ENCODE results near the gene SSTR3. TPM values are rescaled to one million over a fixed set of nuclear protein-coding genes. Genes with fewer than 3 reads are reported as not detected.

The SSTR3 gene
- total and polyA plus RNA-seq, 4 experiments from 2014 or later: 0.50 to 9.3 (median 4.8) TPM

DNA sequence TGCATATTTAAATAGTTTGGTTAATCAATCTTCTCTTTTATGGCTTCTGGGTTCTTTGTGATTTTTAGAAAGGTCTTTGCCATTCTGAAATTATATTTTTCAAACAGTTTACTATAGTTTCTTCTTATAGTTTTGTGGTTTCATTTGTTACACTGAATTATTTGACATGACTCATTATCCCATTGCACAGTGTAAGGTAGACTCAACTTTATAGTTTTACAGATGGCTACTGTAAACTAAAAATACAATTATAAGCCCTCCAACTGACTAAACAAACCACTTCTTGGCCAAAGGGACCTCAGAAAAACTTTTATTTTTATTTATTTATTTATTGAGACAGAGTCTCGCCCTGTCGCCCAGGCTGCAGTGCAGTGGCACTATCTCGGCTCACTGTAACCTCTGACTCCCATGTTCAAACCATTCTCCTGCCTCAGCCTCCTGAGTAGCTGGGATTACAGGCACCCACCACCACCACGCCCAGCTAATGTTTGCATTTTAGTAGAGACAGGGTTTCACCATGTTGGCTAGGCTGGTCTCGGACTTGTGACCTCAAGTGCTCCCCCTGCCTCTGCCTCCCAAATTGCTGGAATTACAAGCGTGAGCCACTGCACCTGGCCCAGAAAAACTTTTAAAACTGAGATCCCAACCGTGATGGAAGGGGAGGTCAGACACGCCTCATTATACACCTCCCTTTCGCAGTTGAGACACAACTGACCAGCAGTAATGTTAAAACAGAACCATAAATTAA, 45.9 kb upstream of the SSTR3 start:
- DNase-seq: no peak
- intact Hi-C loops (cut with micrococcal nuclease): no loop called here
- no peaks in the 10 kb centered on the region for H3K36me3 ChIP-seq (ENCODE audit: insufficient read depth, low read length)
- peaks cover 11 to 18% (median 14%) of the 10 kb centered on the region in 4 donors for H3K4me1 Mint-ChIP-seq
- no peak overlapping the region for H3K4me3 Mint-ChIP-seq
- H3K27ac Mint-ChIP-seq: no peak overlapping the region
- H3K4me3 ChIP-seq (ENCODE audit: low read length in 2 of 2): no peak overlapping the region
- H3K9me3 ChIP-seq (ENCODE audit: control insufficient read depth in 1 of 2, low read length in 2 of 2): no peaks in the 10 kb centered on the region
- POLR2A ChIA-PET (ENCODE audit: partially characterized antibody): interaction anchor here (3.5 to 5.1 kb wide), 2 partner anchors 17 to 29 kb away, joined by 24 to 145 read pairs; partner anchors contain the start of gene RAC2
- no peaks in the 10 kb centered on the region for H3K36me3 Mint-ChIP-seq
- no peak overlapping the region for H3K27ac ChIP-seq (ENCODE audit: low read depth, low read length)
- H3K9me3 Mint-ChIP-seq: peaks cover 0 to under 1% (median 0%) of the 10 kb centered on the region in 8 donors
- H3K4me1 ChIP-seq (ENCODE audit: insufficient read depth, low read length): peaks cover 19% of the 10 kb centered on the region
- no peaks in the 10 kb centered on the region for H3K27me3 ChIP-seq (ENCODE audit: insufficient read depth, low read length)
- H3K27me3 Mint-ChIP-seq: peaks cover 0 to 1% of the 10 kb centered on the region in 2 donors
- CTCF ChIA-PET (ENCODE audit: partially characterized antibody): interaction anchor here (0.6 to 10.9 kb wide), 10 partner anchors 12 to 172 kb away, joined by 3 to 491 read pairs (median 22); partner anchors contain the start of gene RAC2

DNA sequence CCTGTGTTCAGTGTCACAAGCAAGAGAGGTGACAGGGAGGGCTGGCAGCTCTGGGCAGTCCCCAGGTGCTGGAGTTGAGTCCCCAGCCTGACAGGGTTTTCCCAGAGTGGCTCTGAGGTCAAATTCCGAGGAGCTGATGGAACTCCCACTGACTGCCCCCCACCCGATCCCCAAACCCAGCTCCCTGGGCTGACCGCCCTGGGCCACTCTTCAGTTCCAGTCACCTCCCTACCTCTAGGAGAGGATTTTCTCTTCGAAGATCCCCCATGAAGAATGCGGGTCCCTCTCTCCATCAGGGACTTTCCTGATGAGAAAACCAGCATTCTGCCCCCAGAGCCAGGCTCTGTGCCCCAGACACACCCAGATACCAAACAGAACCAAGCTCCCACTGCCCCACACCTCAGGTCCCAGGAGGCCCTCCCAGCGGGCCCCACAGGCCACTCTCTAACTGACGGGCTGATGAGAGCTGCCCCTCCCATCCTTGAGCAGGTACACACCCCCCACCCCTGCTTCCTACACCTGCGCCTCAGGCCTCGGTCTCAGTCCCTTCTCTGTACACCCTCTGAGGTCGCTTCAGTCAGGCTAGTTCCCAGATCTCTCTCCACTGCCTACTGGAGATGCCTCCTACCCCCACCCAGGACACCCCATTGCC, 43.9 kb upstream of the SSTR3 start:
- Mint-ChIP-seq H3K4me3 (no peak overlapping the region), H3K27me3 (peaks cover 0 to 1% of the 10 kb centered on the region in 2 donors), H3K4me1 (peaks cover 11 to 20% (median 14%) of the 10 kb centered on the region in 4 donors), H3K36me3 (no peaks in the 10 kb centered on the region), H3K9me3 (no peaks in the 10 kb centered on the region), H3K27ac (peak overlapping the region in 1 of 7 donors; percentile 36)
- Histone ChIP-seq H3K4me3 (ENCODE audit: low read length in 2 of 2) (no peak overlapping the region), H3K9me3 (ENCODE audit: control insufficient read depth in 1 of 2, low read length in 2 of 2) (no peaks in the 10 kb centered on the region), H3K27me3 (ENCODE audit: insufficient read depth, low read length) (no peaks in the 10 kb centered on the region), H3K36me3 (ENCODE audit: insufficient read depth, low read length) (no peaks in the 10 kb centered on the region), H3K27ac (ENCODE audit: low read depth, low read length) (no peak overlapping the region), H3K4me1 (ENCODE audit: insufficient read depth, low read length) (peaks cover 17% of the 10 kb centered on the region)
- no peak for DNase-seq
- CTCF ChIA-PET (ENCODE audit: partially characterized antibody): interaction anchor here (0.6 to 1.6 kb wide), 4 partner anchors 12 to 203 kb away, joined by 3 to 6 read pairs (median 4); partner anchors contain the start of gene RAC2
- intact Hi-C loops (cut with micrococcal nuclease): no loop called here
- POLR2A ChIA-PET (ENCODE audit: partially characterized antibody): interaction anchor here (1.4 kb wide), 1 partner anchor 11 kb away, joined by 8 read pairs; the partner anchor contains the start of gene RAC2

DNA sequence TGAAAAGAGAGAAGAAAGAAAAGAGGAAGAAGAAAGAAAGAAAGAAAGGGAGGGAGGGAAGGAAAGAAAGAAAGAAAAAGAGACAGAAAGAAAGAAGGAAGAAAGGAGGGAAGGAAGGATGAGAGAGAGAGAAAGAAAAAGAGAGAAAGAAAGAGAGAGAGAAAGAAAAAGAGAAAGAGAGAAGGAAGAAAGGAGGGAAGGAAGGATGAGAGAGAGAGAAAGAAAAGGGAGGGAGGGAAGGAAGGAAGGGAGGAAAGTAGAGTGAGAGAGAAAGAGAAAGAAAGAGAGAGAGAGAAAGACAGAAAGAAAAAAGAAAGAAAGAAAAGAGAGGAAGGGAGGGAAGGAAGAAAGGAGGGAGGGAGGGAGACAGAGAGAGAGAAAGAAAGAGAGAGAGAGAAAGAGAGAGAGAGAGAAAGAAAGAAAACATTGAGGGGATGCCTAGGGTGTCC, 43.3 kb upstream of the SSTR3 start:
- POLR2A ChIA-PET (ENCODE audit: partially characterized antibody): interaction anchor here (1.4 kb wide), 1 partner anchor 11 kb away, joined by 8 read pairs; the partner anchor contains the start of gene RAC2
- no peaks in the 10 kb centered on the region for H3K9me3 Mint-ChIP-seq
- H3K9me3 ChIP-seq (ENCODE audit: control insufficient read depth in 1 of 2, low read length in 2 of 2): no peaks in the 10 kb centered on the region

DNA sequence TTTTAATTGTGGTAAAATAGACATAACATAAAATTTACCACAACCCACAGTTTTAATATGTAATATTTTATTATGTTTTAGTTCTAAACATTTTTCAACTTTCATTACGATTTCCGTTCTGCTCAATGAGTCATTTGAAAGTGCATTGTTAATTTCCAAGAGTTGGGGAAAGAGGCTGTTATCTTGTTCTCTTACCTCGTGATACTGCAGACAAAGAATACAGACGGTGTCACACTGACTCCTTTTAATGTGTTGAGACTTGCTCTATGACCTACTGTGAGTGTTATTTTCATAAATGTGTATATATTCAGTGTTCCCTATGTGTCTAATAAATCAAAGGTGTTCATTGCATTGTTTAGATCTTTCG, 42.6 kb upstream of the SSTR3 start:
- peaks cover 6% of the 10 kb centered on the region for H3K4me1 ChIP-seq (ENCODE audit: insufficient read depth, low read length)
- H3K27ac ChIP-seq (ENCODE audit: low read depth, low read length): no peak overlapping the region
- CTCF ChIA-PET (ENCODE audit: partially characterized antibody): interaction anchor here (1.0 to 1.1 kb wide), 3 partner anchors 9 to 17 kb away, joined by 3 to 4 read pairs (median 3); partner anchors contain the start of gene RAC2
- Mint-ChIP-seq H3K27ac (no peak overlapping the region), H3K36me3 (no peaks in the 10 kb centered on the region), H3K9me3 (no peaks in the 10 kb centered on the region), H3K27me3 (peaks cover 0 to 1% of the 10 kb centered on the region in 2 donors), H3K4me1 (peaks cover 5 to 11% (median 6%) of the 10 kb centered on the region in 4 donors), H3K4me3 (no peak overlapping the region)
- intact Hi-C loops (cut with micrococcal nuclease): no loop called here
- no peak overlapping the region for H3K4me3 ChIP-seq (ENCODE audit: low read length in 2 of 2)
- H3K27me3 ChIP-seq (ENCODE audit: insufficient read depth, low read length): no peaks in the 10 kb centered on the region
- POLR2A ChIA-PET (ENCODE audit: partially characterized antibody): no interaction called here
- no peaks in the 10 kb centered on the region for H3K9me3 ChIP-seq (ENCODE audit: control insufficient read depth in 1 of 2, low read length in 2 of 2)
- H3K36me3 ChIP-seq (ENCODE audit: insufficient read depth, low read length): no peaks in the 10 kb centered on the region
- DNase-seq: no peak

More for the DNA sequence above, 43.3 kb upstream of the SSTR3 start:
- H3K36me3 Mint-ChIP-seq: no peaks in the 10 kb centered on the region
- peaks cover 0 to 1% of the 10 kb centered on the region in 2 donors for H3K27me3 Mint-ChIP-seq
- Histone ChIP-seq H3K4me1 (ENCODE audit: insufficient read depth, low read length) (peaks cover 11% of the 10 kb centered on the region), H3K4me3 (ENCODE audit: low read length in 2 of 2) (no peak overlapping the region), H3K27me3 (ENCODE audit: insufficient read depth, low read length) (no peaks in the 10 kb centered on the region), H3K27ac (ENCODE audit: low read depth, low read length) (no peak overlapping the region), H3K36me3 (ENCODE audit: insufficient read depth, low read length) (no peaks in the 10 kb centered on the region)
- intact Hi-C loops (cut with micrococcal nuclease): no loop called here
- no peak for DNase-seq
- H3K27ac Mint-ChIP-seq: no peak overlapping the region
- CTCF ChIA-PET (ENCODE audit: partially characterized antibody): interaction anchor here (0.6 to 1.6 kb wide), 4 partner anchors 12 to 204 kb away, joined by 3 to 6 read pairs (median 4); partner anchors contain the start of gene RAC2
- no peak overlapping the region for H3K4me3 Mint-ChIP-seq
- H3K4me1 Mint-ChIP-seq: peaks cover 6 to 14% (median 9%) of the 10 kb centered on the region in 4 donors

DNA sequence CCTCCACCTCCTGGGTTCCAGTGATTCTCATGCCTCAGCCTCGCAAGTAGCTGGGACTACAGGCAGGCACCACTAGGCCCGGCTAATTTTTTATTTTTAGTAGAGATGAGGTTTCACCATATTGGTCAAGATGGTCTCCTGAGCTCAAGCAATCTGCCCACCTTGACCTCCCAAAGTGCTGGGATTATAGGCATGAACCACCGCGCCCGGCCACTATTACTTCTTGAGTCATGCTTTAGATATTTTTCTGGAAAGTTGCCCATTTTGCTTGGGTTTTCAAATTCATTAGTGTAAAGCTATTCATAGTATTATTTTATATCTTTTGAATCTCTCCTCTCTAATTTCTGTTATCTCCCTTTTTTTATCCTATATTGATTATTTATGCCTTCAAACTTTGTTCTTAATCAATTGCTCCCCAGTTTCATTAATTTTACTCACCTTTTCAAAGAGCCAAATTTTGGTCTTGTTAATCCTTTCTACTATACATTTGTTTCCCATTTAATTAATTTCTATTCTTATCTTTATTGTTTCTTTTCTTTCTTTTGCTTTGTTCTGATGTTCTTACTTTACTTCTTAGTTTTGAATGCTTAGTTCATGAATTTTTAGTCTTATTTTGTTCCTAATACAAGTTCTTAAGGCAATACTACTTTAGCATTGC, 42.1 kb upstream of the SSTR3 start:
- intact Hi-C loops (cut with micrococcal nuclease): no loop called here
- H3K9me3 Mint-ChIP-seq: no peaks in the 10 kb centered on the region
- POLR2A ChIA-PET (ENCODE audit: partially characterized antibody): no interaction called here

DNA sequence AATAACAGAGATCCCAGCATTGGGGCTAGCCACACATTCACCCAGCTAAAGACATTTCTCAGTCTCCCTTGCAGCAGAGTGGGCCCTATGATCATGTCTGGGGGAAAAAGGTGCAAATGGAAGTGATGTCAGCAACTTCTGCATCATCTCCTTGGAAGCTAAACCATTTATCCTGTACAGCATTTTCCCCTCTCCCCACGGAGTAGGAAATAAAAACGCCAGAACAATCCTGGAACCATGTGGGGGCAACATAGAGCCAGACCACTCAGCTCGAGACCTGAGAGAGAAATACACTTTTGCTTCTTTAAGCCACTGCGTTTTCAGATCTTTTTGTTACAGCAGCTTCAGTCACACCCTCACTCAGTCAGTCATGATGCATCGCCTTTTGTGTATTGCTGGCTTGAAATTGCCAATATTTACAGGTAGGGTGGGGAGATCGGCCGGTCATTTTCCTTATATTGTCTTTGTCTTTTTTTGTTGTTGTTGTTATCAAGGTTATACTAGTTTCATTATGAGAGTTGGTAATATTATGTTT, 40.9 kb upstream of the SSTR3 start:
- Mint-ChIP-seq H3K27me3 (no peaks in the 10 kb centered on the region), H3K4me1 (peaks cover 0 to 4% (median 2%) of the 10 kb centered on the region in 4 donors), H3K36me3 (no peaks in the 10 kb centered on the region), H3K9me3 (no peaks in the 10 kb centered on the region), H3K27ac (no peak overlapping the region), H3K4me3 (no peak overlapping the region)
- intact Hi-C loops (cut with micrococcal nuclease): no loop called here
- Histone ChIP-seq H3K27me3 (ENCODE audit: insufficient read depth, low read length) (no peaks in the 10 kb centered on the region), H3K4me1 (ENCODE audit: insufficient read depth, low read length) (no peaks in the 10 kb centered on the region), H3K27ac (ENCODE audit: low read depth, low read length) (no peak overlapping the region), H3K4me3 (ENCODE audit: low read length in 2 of 2) (no peak overlapping the region), H3K36me3 (ENCODE audit: insufficient read depth, low read length) (no peaks in the 10 kb centered on the region), H3K9me3 (ENCODE audit: control insufficient read depth in 1 of 2, low read length in 2 of 2) (no peaks in the 10 kb centered on the region)
- ChIA-PET POLR2A (ENCODE audit: partially characterized antibody) (interaction anchor here (0.7 kb wide), 1 partner anchor 9 kb away, joined by 5 read pairs; the partner anchor contains the start of gene RAC2), CTCF (ENCODE audit: partially characterized antibody) (interaction anchor here (19.1 kb wide), 1 partner anchor 10 kb away, joined by 491 read pairs; no protein-coding TSS in a partner anchor)
- no peak for DNase-seq

More for the DNA sequence above, 42.1 kb upstream of the SSTR3 start:
- no peaks in the 10 kb centered on the region for H3K27me3 Mint-ChIP-seq
- Histone ChIP-seq H3K4me3 (ENCODE audit: low read length in 2 of 2) (no peak overlapping the region), H3K27ac (ENCODE audit: low read depth, low read length) (no peak overlapping the region), H3K36me3 (ENCODE audit: insufficient read depth, low read length) (no peaks in the 10 kb centered on the region), H3K9me3 (ENCODE audit: control insufficient read depth in 1 of 2, low read length in 2 of 2) (no peaks in the 10 kb centered on the region), H3K4me1 (ENCODE audit: insufficient read depth, low read length) (peaks cover under 1% of the 10 kb centered on the region), H3K27me3 (ENCODE audit: insufficient read depth, low read length) (no peaks in the 10 kb centered on the region)
- CTCF ChIA-PET (ENCODE audit: partially characterized antibody): interaction anchor here (1.0 to 19.1 kb wide), 4 partner anchors 8 to 16 kb away, joined by 3 to 491 read pairs (median 4); partner anchors contain the start of gene RAC2
- no peak overlapping the region for H3K4me3 Mint-ChIP-seq
- H3K27ac Mint-ChIP-seq: no peak overlapping the region
- no peaks in the 10 kb centered on the region for H3K36me3 Mint-ChIP-seq
- peaks cover under 1 to 6% (median 2%) of the 10 kb centered on the region in 4 donors for H3K4me1 Mint-ChIP-seq
- DNase-seq: no peak

All from CD4-positive, alpha-beta memory T cell (primary cell).